SJSA1 (cell line): ENCODE results near the gene NEK6. TPM values are rescaled to one million over a fixed set of nuclear protein-coding genes. Genes with fewer than 3 reads are reported as not detected.

Source experiments
- DNase-seq, 2 experiments: peaks; one replicate each; pipeline ENCODE4 v3.0.0-alpha.2; 2015 to 2020; ENCODE audit warnings: low spot score in 2 of 2, low read depth in 1 of 2
- H3K27ac ChIP-seq: fragments of 250-450 bp; sonication (Bioruptor Pico); 2 replicates; pipeline ENCODE4 v1.5.1; 2020; ENCODE audit warnings: mild to moderate bottlenecking, moderate library complexity
- H3K27me3 ChIP-seq: fragments of 250-450 bp; sonication (Bioruptor Pico); replicated peaks from 2 replicates; pipeline ENCODE4 v1.5.1; 2020; ENCODE audit warnings: mild to moderate bottlenecking, moderate library complexity
- H3K36me3 ChIP-seq: fragments of 250-450 bp; sonication (Bioruptor Pico); 2 replicates; pipeline ENCODE4 v1.5.1; 2020; ENCODE audit warnings: mild to moderate bottlenecking
- H3K4me1 ChIP-seq: fragments of 250-450 bp; sonication (Bioruptor Pico); replicated peaks from 2 replicates; pipeline ENCODE4 v1.6.1; 2021; ENCODE audit warnings: mild to moderate bottlenecking
- H3K4me3 ChIP-seq: fragments of 250-450 bp; sonication (Bioruptor Pico); 2 replicates; pipeline ENCODE4 v1.5.1; 2020; ENCODE audit warnings: mild to moderate bottlenecking
- H3K9me3 ChIP-seq: fragments of 250-450 bp; sonication (Bioruptor Pico); replicated peaks from 2 replicates; pipeline ENCODE4 v1.5.1; 2020; ENCODE audit warnings: mild to moderate bottlenecking
- total RNA-seq: library from RNA; depleted of rRNA; stranded (reverse); fragments of >200 nt; shearing (Covaris generic); gene quantifications from 2 replicates; pipeline ENCODE4 v1.2.3, GENCODE V29; 2014

Gene NEK6
- total RNA-seq, 1 experiment from 2014 or later: 32.0 TPM

GRCh38 chr9:124357721-124358361 lies 100.1 kb downstream of the NEK6 start:
- peaks cover 76% of the 10 kb centered on the region for H3K36me3 ChIP-seq
- H3K9me3 ChIP-seq: no peaks in the 10 kb centered on the region
- no peaks in the 10 kb centered on the region for H3K27me3 ChIP-seq
- no peak for DNase-seq
- H3K27ac ChIP-seq: no peak overlapping the region
- no peaks in the 10 kb centered on the region for H3K4me1 ChIP-seq
- no peak overlapping the region for H3K4me3 ChIP-seq

DNA sequence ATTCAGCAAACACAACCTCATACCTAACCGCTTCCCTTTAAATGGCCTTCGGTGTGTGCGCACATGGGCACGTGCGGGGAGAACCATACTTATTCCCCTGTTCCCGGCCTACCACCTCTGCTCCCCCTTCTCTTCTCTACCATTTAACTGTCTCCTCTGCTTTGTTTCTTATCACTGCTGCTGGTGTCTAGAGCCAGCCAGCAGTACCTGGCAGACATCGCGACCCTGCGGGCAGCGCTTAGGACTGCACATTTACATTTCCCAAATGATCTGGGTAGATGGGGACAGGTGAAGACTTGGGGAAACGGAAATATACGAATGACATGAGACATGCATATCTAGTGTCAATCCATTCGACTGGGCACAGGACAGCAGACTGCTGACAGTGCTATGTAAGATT lies 100.9 kb downstream of the NEK6 start:
- Histone ChIP-seq H3K9me3 (no peaks in the 10 kb centered on the region), H3K36me3 (peaks cover 68% of the 10 kb centered on the region), H3K4me3 (no peak overlapping the region), H3K27ac (no peak overlapping the region), H3K4me1 (no peaks in the 10 kb centered on the region), H3K27me3 (no peaks in the 10 kb centered on the region)
- no peak for DNase-seq

- H3K27ac ChIP-seq: no peak overlapping the region
- no peak for DNase-seq
- H3K4me3 ChIP-seq: no peak overlapping the region
- no peaks in the 10 kb centered on the region for H3K9me3 ChIP-seq
- H3K4me1 ChIP-seq: no peaks in the 10 kb centered on the region
- peaks cover 61% of the 10 kb centered on the region for H3K36me3 ChIP-seq
- no peaks in the 10 kb centered on the region for H3K27me3 ChIP-seq
Observed at GRCh38 chr9:124359426-124359825, 101.7 kb downstream of the NEK6 start.

DNA sequence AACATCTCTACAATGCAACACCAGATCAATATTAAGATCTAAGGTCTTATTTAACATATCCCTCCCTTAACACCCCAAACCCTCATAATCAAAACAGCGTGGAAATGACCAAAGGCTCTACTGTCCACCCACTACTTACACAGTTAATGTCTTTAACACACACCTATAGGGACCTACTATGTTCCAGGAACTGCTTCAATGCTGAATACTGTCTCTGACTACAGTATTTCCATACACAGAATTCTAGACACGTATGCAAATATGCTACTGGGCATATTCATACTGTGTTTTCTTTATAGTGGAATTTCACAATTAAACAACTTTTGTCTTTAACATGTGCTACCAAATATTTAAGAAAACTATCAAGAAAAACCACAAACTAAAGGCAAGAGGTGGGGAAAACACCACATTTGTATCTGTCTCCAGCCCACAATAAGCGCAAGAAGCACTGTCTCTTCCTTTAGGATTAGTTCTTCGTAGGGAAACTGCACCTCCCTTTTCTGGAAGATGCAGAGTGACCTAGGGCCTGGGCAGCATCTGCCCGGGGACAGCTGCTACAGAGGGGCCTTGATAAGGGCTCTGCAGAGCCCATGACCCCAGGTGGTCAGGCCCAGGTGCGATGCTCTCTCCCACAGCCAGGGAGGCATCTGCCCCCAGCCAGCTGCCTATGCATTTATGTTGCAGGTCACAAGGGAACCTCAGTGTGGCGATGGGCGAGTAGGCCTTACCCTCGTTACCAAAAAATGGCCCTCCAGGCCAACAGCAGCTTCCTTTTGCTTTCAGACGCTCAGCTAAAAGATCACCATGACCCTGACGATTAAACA lies 102.3 kb downstream of the NEK6 start:
- H3K4me3 ChIP-seq: no peak overlapping the region
- peaks cover 61% of the 10 kb centered on the region for H3K36me3 ChIP-seq
- no peaks in the 10 kb centered on the region for H3K9me3 ChIP-seq
- no peak overlapping the region for H3K27ac ChIP-seq
- no peak for DNase-seq
- no peaks in the 10 kb centered on the region for H3K4me1 ChIP-seq
- no peaks in the 10 kb centered on the region for H3K27me3 ChIP-seq

DNA sequence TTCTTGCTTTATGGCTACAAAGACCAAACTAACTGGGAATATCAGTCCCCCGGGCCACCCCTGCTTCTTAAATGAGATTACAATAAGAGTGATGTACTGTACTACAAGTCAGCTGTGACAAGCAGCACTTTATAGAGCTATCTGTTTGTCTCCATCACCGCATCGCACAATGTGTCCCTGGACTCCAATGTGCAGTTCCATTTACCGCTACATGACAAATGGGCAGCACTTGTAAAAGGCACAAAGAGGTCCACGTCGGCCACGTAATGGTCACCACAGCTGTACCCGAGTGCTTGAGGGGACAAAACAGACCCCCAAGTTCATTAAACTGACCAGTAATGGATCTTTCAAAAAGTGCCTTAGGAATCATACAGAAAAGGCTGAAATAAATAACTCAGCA lies 103.4 kb downstream of the NEK6 start:
- Histone ChIP-seq H3K4me1 (no peaks in the 10 kb centered on the region), H3K4me3 (no peak overlapping the region), H3K36me3 (peaks cover 51% of the 10 kb centered on the region), H3K27ac (no peak overlapping the region), H3K9me3 (no peaks in the 10 kb centered on the region), H3K27me3 (no peaks in the 10 kb centered on the region)
- no peak for DNase-seq

- no peaks in the 10 kb centered on the region for H3K27me3 ChIP-seq
- DNase-seq: no peak
- H3K27ac ChIP-seq: no peak overlapping the region
- no peak overlapping the region for H3K4me3 ChIP-seq
- peaks cover 38% of the 10 kb centered on the region for H3K36me3 ChIP-seq
- no peaks in the 10 kb centered on the region for H3K4me1 ChIP-seq
- no peaks in the 10 kb centered on the region for H3K9me3 ChIP-seq
Observed at GRCh38 chr9:124363326-124364096, 105.8 kb downstream of the NEK6 start.

- no peak overlapping the region for H3K4me3 ChIP-seq
- DNase-seq: no peak
- H3K4me1 ChIP-seq: no peaks in the 10 kb centered on the region
- H3K27me3 ChIP-seq: no peaks in the 10 kb centered on the region
- no peaks in the 10 kb centered on the region for H3K9me3 ChIP-seq
- H3K27ac ChIP-seq: no peak overlapping the region
- peaks cover 33% of the 10 kb centered on the region for H3K36me3 ChIP-seq
Observed at GRCh38 chr9:124364141-124364540, 106.4 kb downstream of the NEK6 start.

DNA sequence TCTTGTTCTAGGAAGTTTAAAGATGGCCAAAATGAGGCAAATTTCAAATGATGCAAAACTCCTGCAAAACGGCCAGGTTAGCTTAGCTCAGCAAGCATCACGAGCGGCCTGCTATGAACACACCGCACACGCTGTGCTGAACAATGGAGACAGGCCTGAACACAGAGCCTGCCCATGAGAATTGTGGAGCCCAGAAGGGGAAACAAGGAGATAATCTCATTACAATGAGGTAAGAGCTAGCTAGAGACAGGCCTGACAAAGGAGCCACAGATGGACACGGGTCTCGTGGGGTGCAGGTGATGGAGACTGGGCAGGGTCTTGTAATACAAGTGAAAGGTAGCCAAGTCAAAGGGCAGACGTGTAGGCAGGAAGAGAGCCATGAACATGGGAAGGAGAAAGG lies 107.3 kb downstream of the NEK6 start:
- H3K27me3 ChIP-seq: no peaks in the 10 kb centered on the region
- H3K27ac ChIP-seq: no peak overlapping the region
- no peaks in the 10 kb centered on the region for H3K4me1 ChIP-seq
- DNase-seq: no peak
- H3K9me3 ChIP-seq: no peaks in the 10 kb centered on the region
- H3K36me3 ChIP-seq: peaks cover 27% of the 10 kb centered on the region
- H3K4me3 ChIP-seq: no peak overlapping the region

DNA sequence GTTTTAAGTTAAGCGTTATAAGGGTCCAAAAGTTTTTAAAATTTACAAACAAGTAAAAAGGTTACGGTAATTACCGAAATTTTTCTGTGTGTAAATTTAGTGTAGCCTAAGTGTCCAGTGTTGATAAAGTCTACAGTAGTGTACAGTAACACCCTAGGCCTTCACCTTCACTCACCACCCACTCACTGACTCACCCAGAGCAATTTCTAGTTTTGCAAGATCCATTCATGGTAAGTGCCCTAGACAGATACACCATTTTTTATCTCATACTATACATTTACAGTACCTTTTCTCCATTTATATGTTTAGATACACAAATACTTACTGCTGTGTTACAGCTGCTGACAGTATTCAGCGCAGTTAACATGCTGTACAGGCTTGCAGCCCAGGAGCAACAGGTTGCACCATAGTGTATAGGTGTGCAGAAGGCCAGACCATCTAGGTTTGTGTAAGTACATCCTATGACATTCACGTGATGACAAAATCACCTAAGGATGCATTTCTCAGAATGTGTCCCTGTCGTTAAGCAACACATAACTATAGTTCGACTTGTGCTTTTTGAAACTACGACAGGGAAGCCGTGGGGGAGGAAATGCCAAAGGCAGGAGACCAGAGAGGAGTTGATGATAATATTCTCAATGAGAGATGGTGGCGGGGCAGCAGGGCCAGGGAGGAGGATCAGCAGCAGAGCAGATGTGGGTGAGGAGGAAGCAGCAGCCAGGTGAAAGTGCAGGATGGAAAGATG lies 108.9 kb downstream of the NEK6 start:
- no peak for DNase-seq
- Histone ChIP-seq H3K4me1 (no peaks in the 10 kb centered on the region), H3K27ac (no peak overlapping the region), H3K4me3 (no peak overlapping the region), H3K27me3 (no peaks in the 10 kb centered on the region), H3K36me3 (peaks cover 21% of the 10 kb centered on the region), H3K9me3 (no peaks in the 10 kb centered on the region)

- H3K9me3 ChIP-seq: no peaks in the 10 kb centered on the region
- no peak for DNase-seq
- H3K27ac ChIP-seq: no peak overlapping the region
- no peaks in the 10 kb centered on the region for H3K4me1 ChIP-seq
- peaks cover 26% of the 10 kb centered on the region for H3K36me3 ChIP-seq
- no peaks in the 10 kb centered on the region for H3K27me3 ChIP-seq
- no peak overlapping the region for H3K4me3 ChIP-seq
Observed at GRCh38 chr9:124368692-124369091, 110.9 kb downstream of the NEK6 start.

GRCh38 chr9:124369231-124369797 lies 111.6 kb downstream of the NEK6 start:
- Histone ChIP-seq H3K27me3 (no peaks in the 10 kb centered on the region), H3K4me1 (no peaks in the 10 kb centered on the region), H3K4me3 (no peak overlapping the region), H3K9me3 (no peaks in the 10 kb centered on the region), H3K36me3 (peaks cover 31% of the 10 kb centered on the region), H3K27ac (no peak overlapping the region)
- DNase-seq: no peak

- peaks cover 33% of the 10 kb centered on the region for H3K36me3 ChIP-seq
- H3K27me3 ChIP-seq: no peaks in the 10 kb centered on the region
- DNase-seq: no peak
- H3K27ac ChIP-seq: no peak overlapping the region
- no peaks in the 10 kb centered on the region for H3K4me1 ChIP-seq
- H3K9me3 ChIP-seq: no peaks in the 10 kb centered on the region
- H3K4me3 ChIP-seq: no peak overlapping the region
Observed at GRCh38 chr9:124370896-124371582, 113.3 kb downstream of the NEK6 start.

DNA sequence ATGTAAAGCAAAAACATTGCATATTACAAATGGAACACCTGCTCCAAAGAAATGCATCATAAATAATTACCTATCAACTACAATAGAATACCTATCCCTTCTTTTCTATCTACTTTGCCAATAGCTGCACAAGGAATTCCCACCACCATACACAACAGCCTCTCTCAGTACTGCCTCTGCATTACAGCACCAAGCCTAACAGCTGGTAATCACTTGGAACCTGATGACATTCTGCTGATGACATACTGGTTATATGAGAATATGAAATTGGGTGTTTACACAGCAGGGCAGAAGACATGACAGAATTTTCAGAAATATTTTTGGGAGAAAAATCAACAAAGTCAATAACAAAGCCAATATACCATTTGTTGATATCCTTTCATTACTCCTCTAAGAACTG lies 114.3 kb downstream of the NEK6 start:
- H3K36me3 ChIP-seq: peaks cover 32% of the 10 kb centered on the region

More for the DNA sequence above, 114.3 kb downstream of the NEK6 start:
- Histone ChIP-seq H3K4me1 (no peaks in the 10 kb centered on the region), H3K27ac (no peak overlapping the region), H3K4me3 (no peak overlapping the region), H3K27me3 (no peaks in the 10 kb centered on the region), H3K9me3 (no peaks in the 10 kb centered on the region)
- no peak for DNase-seq
